Activated CD8-positive, alpha-beta memory T cell treated with anti-CD3 and anti-CD28 coated beads for 4 hours (primary cell): ENCODE results near the gene LOC101059915.

Experiments
- DNase-seq, 2 donors: peaks; one replicate each; pipeline ENCODE4 v3.0.0-alpha.2; 2020; ENCODE audit warnings: low read depth in 2 of 2

Gene LOC101059915

DNA sequence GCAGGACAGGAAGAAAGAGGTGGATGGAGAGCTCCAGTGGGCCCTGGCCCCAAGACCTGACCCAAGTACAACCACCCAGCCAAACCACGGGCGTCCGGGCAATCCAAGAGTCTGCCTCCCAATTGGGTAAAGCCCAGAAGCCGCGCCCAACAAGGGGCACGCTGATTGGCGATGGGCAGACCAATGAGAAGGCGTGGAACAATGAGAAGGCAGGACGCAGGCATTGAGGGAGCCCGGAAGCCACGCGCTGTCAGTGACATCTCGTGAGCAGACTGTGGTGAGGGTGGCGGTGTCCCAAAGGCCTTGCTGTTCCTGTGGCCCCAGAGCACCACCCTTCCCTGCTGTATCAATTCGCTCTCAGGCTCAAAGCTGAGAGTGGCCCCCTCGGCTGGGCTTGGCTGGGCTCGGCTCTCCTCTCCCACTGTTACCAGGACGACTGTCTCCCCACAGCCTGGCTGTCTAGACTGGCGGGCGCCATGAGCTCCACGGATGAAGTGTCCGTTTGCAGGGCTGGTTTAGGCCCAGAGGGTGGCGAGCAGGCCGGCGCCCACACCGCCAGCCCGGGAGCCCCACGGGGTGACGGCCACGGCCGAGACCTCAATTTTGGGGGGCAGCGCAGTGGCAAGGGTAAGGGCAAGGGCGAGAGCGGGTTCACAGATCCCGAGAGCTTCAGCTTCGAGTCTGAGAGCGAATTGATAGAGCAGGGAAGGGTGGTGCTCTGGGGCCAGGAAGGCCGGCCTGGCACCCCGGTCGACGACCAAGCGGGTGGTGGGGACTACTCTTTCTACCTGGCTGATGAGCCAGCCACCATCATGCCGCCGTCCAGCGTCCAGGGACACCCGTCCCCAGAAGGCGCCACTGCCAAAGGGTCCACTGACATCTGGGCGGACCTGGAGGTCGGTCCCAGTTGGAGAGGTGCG, at the start of gene LOC101059915:
Gene LOC101059915, plus strand, starts transcription at position 219 of the 920 bp plus-strand sequence.
- no peak for DNase-seq

DNA sequence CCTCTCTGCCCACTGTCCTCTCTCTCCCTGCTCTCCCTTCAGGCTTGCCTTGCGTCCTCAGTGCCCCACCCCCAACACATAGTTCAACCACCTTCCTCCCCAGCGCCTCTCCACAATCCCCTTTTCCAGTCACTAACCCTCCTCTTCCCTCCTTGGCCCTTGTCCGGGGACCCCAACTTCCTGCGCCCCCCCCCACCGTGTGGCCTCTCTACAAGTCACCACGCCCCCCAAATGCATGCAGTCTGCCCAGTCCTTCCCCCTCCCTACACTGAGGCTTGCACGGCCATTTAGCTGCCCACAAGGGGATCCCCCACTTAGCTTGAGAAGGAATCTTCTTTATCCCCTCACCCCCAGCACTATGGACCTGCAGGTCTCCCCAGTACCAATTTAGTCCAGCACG, 49.6 kb upstream of the LOC101059915 start:
- no peak for DNase-seq

DNA sequence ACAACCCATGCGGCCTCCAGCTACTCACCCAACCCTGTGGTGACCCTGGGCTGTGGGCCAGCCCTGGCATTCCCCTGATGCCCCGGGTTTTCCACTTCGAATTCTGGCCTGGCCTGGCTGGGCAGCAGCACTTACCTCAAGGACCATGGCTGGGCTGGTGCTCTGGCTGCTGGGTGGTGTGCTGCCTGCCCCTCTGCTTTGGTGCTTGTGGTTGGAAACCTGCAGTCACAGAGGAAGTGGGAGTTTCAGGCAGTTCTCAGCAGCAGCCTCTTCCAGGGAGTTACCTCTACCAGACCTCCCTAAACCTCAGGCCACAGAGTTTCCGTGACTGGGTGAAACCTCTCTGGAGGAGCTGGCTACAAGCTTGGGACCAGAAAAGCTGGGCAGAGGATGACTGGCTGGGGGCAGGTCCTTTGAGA, 49.0 kb upstream of the LOC101059915 start, which contains the start of gene CXCR3:
Gene CXCR3, minus strand, starts transcription at position 209 of the 419 bp plus-strand sequence. Its CDS starts 62 bp downstream, at position 147.
- DNase-seq = peak; percentile 51 to 59

DNA sequence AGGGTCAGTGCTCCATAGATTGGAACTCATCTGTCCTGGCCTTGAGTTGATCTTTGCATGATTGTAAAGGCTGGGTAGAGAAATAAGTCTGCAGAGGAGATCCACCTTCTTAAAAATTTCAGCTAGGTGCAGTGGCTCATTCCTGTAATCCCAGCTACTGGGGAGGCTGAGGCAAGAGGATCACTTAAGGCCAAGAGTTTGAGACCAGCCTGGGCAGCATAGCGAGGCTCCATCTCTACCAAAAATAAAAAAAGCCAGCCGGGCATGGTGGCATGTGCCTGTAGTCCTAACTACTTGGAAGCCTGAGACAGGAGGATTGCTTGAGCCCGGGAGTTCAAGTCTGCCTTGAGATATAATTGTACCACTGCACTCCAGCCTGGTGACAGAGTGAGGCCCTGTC, 48.6 kb upstream of the LOC101059915 start:
- DNase-seq = no peak

DNA sequence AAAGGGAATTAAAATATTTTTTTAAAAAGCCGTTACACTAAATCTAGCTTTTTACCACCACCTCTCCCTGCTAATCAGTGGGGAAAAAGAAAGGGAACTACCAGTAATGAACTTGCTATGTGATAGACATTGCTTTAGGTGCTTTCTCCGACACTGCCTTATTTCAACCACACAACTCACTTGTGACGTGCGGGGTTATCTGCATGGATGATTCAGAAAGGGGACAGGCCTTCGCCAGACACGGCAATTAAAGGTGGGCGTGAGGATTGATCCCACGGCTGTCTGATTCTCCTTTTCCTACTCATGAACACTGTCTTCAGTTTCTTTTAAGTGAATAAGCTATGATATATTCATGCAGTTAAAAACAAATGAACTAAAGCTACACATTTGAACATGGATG, 48.2 kb upstream of the LOC101059915 start:
- DNase-seq = peak; percentile 48 to 61

DNA sequence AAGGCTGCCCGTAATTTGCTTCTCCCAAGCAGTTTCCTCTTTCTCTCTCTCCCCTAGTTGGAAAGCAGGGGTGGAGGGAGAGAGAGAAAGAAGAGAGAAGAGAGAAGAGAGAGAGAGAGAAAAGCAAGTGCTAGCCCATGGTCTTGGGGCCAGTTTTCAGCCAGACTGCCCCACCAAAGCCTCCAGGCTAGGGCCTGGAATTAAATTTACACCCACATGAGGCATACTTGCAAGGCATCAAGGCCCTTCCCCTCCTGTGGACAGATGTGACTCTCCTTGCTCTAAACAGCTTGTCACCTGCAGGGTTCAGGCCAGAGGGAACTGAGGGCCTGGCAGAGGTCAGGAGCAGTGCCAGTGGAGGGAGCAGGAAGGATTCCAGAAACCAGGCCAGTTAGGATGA, 47.4 kb upstream of the LOC101059915 start:
- DNase-seq = no peak

DNA sequence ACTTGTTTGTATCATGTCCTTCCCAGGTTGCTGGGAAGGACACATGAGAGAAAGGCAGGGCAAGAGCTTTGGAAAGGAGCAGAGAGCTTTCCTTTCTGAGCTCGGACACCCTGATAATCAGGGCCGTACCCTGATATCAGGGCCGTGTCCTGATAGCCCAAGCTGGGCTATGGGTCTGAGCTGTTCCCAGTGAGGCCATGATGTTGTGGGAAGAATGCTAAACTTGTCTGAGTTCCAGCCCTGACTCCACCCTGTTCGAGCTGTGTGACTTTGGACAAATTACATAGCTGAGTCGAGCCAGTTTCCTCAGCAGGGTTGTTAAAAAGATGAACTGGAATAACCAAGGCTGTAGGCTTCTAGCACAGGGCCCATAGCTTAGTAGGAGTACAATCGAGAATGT, 45.7 kb upstream of the LOC101059915 start:
- DNase-seq = no peak

DNA sequence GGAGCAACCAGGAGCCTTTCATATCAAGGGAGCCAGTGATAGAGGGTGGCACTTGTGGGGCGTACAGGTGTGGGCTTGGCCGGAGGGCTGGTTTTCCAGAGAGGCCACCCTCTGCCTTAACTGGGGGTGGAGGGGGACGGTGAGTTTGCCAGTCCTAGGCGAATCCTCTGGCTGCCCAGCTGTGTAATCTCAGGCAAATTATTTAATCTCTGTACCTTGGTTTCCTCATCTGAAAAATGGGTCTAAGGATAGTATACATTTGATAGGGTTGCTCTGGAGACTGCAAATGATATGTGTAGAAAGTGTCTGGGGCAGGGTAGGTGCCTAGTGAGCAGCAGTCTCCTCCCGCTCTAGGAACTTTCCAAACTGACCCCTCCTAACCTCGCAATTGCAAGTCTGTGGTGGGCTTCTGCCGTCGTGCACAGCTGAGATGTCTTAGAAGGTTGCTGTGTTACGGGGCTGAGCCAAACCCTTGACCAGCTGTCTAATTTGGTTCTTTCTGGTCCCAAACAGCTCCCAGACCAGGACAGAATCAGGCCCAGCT, 45.2 kb upstream of the LOC101059915 start:
- no peak for DNase-seq

DNA sequence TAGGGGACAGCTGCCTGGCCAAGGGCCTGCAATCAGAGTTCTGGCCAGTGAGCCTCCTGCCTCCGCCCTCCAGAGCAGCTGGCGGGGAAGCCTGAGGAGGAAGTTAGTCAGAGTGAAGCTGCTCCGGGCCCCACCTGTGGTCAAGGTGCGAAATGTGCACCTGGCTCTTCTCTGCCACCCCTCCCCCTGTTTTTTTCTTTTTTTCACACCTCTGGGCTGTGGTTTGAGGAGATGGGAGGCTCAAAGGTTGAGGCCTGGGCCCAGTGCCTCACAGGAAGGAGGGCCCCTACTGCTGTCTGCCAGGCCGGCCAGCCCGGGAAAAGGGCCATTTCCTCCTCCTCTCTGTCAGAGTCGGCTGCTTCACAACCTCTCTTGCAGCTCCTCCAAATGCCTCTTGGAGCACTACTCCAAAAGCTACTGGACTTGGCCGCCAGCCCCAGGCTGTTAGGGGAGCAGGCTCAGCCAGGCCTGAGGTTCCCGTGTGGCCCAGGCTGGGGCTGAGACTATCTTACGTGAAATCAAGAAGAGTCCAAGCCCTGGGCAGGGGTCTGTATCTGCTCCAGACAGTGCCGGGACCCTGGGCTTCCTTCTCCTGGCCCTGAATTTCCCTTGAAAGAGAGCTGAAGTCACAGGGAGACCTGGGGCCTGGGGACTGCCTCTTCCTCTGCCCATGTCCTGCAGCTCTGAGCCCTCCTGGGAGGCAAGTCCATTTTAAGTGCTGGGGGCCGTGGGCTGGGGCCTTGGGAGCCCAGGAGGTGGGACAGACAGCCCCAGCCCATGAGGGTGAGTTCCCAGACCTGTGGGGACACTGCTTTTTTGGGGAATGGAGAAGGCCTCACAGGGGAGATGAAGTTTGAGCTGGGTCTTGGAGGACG, 44.5 kb upstream of the LOC101059915 start:
- DNase-seq = peak; percentile 36 to 52

DNA sequence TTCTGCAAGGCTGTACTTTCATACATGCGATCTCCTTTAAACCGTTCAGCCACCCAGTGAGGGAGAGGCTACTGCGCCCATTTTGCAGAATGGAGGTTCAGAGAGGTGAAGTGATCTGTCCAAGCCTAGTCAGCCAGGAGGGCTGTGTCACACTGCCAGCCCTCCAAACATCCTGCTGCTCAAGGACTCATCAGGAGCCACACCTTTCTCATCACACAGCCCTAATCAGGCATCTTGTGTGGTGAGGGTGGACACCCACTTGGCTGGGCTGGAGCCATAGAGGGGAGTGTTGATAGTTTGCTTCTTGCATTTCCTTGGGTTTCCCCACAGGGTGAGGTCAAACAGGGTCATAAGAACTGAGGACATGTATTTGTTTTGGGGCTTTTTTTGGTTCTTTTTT, 43.6 kb upstream of the LOC101059915 start:
- DNase-seq = no peak

DNA sequence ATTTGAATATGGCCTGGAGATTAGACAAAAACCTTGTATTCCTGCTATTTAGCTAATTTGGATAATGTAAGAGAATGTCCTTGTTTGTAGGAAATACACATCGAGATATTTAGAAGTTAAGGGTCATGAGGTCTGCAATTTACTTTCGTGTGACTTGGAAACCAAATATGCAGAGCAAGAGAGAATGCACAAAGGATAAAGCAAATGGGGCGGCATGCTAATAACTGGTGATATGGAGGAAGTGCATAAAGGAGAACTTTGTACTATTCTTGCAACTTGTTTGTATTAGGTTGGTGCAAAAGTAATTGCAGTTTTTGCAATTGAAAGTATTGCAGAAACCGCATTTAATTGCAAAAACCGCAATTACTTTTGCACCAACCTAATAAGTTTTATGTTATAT, 41.9 kb upstream of the LOC101059915 start:
- DNase-seq = no peak

DNA sequence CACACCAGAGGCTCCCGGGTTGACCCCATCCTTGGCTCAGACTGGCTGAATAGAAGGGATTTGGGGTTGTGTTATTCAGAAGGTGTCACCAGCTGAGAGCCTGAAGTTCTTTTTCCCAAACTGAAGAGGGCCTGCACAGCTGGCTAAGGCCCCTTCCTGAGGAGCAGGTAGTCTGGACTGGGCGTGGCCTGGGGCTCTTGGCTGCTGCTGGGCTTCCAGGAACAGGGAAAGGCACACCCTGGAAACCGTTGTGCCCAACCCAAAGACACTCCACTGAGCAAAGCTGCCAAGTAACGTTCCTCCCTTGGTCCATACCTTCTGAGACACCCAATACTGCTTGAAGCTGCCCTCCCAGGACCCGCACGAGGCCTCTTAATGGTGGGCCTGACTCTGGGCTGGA, 40.8 kb upstream of the LOC101059915 start:
- DNase-seq = no peak

DNA sequence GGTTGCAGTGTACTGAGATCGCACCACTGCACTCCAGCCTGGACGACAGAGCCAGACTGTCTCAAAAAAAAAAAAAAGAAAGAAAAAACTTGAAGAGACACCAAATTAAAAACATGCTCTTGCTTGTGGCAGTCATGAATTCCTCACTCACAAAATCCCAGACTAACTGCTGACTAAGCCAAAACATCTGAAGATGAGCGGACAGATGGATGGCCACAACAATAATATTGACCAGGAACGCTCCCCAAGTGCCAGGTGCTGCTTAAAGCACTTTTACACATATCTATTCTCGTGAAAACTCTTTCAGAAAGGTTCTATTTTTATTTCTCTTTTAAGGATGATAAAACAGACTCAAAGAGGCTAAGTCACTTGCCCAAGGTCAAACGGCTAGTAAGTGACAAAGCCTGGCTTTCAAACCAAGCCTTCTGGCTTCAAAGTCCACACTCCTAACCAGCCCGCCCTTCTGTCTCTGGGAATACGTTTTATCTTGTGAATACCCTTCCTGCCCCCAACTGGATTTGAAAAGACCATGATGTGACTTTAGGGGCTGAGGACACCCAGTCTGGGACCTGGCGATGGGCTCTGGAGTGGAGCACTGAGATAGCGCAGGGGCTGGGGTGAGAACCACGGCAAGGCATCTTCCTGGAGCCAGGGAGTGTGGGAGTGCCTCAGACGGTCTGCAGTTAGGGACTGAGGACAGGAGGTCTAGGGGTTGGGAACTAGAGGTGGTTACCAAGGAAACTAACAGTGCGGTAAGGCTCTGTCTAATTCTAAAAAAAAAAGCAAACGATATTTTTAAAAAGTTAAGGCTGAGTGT, 39.5 kb upstream of the LOC101059915 start:
- no peak for DNase-seq

DNA sequence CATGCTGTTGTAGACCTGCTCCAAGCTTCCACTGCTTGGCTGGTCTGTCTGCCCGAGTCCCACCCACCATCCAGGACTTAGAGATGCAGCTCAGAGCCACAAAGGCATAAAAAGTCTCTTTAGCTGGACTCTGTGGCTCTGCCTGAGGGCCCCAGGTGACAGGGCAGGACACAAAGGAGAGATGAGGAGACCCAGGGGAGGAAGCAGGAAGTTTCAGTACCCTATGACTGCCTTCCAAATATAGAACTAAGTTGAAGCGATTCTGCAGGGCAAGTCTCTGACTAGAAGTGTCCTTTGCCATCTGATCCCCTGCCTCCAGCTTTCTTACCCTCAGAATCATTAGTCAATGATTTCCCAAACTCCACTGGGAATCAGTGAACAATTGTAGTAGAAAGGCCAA, 37.9 kb upstream of the LOC101059915 start:
- no peak for DNase-seq

DNA sequence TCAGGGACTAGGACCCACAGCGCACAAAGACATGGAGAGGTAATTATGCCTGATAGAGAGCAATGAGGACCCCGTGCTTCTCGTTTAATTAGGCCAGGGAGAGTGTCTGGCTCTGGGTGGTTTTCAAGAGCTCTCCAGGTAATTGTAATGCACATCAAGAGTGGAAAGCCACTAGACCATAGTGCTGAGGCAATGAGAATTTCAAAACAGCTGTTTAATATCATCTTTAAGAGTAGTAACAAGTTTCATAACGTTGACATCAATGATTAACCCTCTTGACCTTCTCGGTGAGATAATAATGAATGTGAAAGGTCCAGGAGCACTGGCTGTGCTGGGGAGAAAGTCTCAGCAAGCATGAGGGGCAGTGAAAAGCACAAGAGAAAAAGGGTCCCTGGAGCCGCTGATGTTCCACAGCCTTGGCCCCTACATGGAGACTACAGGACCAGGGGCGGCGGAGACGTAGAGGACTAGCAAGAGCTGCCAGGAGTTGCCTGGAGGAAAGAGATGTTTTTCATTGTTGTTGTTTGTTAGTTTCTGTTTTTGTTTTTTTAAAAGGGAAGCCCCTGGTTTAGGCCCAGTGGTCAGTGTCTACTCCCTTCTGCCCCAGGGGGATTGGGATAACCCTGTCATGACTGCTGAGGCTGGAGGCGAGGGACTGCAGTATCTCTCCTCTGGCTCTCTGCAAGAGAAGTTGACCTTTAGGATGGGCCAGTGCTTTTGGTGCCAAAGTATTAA, 34.3 kb upstream of the LOC101059915 start:
- DNase-seq = no peak

DNA sequence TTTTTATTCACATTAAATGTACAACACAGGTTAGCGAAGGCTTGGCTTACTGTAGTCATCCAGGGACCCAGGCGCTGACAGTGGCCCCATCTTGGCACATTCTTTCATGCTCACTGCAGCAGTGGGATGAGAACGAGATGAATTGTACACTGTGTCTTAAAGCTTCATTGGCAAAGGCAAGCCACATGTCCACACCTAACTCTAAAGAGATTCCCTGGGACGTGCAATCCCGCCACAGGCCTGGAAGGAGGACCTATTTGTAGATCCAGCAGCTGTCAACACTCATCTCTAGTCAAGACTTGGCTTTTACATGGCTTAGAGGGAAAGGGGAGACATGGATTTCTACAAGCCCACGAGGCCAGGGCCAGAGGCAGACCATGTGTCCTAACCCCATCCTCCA, 33.0 kb upstream of the LOC101059915 start:
- no peak for DNase-seq

DNA sequence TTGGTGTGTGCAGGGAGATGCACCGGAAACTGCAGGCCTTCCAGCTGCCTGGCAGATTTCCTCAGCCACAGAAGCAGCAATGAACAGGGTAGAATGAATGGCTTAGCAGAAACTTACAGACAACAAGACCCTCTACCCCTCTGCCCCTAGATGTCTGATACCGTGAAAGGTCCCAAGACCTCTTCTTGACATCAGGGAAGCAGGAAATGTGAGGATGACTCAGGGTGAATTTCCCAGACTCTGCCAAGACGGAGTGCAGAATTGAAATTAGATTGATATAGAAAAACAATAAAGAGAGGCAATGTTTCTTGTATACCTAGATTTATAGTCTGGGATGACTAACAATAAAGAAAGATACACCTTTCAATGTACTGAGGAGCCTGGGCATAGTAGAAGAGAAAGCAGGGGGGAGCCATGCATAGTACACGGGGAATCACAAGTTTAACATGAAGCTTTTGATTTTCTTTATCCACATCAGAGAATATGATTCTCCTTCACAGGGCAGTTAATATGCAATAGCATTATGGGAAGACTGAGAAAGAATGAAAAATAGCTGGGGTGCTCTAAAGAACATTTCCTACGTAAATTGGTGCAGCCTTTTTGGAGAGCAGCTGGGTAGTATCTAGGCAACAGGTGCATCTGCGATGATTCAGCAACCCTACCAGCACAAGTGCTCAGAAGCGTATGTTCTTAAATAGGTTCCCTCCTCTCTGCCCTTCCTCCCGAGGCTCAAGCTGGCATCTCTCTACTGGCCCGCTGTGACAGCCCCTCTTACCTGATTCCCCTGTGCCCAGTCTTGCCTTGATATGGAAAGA, 30.7 kb upstream of the LOC101059915 start:
- DNase-seq = no peak

DNA sequence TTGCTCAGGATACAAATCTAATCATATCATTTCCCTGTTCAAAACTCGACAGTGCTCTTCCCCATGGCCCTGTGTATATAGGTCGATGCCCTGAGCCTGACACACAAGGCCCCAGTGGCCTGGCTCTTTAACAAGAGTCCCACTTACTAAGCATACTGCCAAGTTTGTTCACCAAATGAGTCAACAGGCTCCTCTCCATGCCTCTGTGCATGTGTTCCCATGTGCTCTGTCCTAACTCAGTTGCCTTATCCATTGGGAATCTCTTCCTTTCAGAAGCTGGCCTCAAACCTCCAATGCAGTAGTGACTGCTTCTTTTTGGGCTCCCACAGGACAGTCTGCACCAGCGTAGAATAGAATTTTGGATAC, 30.1 kb upstream of the LOC101059915 start:
- DNase-seq = no peak

DNA sequence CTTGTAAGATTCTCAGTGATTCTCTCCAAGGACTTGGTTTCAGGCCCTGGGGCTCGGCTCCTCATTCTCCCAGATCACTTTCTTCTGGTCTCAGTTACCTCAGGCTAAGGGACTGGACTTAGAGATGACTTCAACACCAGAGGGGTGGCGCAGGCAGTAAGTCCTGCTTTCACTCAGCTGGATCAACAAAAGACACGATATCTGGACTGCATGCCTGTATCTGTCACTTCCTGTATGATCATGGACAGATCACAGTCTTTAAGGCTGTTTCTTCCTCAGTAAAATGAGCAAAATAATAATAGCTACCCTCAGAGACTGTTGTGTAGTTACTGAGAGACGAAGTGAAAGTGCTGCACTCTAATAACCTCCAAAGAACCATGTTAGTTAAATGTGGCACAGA, 29.5 kb upstream of the LOC101059915 start:
- DNase-seq = no peak

DNA sequence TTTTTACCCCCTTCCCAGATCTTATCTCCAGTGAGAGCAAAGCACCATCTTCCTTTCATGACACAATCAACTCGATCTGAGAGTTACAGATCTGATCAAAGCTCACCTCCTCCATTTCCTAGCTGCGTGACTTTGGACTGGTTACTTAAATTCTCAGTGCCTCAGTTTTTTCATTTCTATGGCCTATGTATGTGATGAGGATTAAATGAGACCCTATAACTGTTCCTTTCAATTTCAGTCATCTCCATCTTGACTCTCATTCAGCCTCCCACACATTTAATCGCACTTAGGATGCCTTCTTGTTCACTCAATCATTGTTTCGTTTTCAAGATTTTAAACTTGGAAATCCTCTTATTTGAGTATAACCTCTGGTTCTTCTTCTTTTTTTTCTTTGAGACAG, 28.9 kb upstream of the LOC101059915 start:
- no peak for DNase-seq
